H54 (cell line): ENCODE results near the gene ELP5.
A peak's percentile ranks its signal among the peaks of the same experiment; 100 is the strongest.

ENCODE experiments used
- DNase-seq: peaks from one replicate; pipeline ENCODE4 v3.0.0; 2011; ENCODE audit warnings: low spot score, mixed read lengths; ENCODE audit not compliant: insufficient read length
- FAIRE-seq: peaks from 3 replicates; lab custom pipeline; 2011; peaks lifted over from hg19 to GRCh38; lab: Jason Lieb, UNC
- POLR2A ChIP-seq: IDR thresholded peaks from 2 replicates; pipeline ENCODE4 v1.6.1; 2011; ENCODE audit warnings: low read depth, mild to moderate bottlenecking, low read length

ELP5 gene

GRCh38 chr17:7248796-7249195 is 3.2 kb upstream of the ELP5 start:
- TF ChIP-seq POLR2A: no peak
- DNase-seq: no peak
- no peak for FAIRE-seq

- no peak for TF ChIP-seq POLR2A
- DNase-seq (no peak), FAIRE-seq (no peak)
Observed at GRCh38 chr17:7249214-7249613, 2.8 kb upstream of the ELP5 start.

GRCh38 chr17:7249830-7250229 is 2.2 kb upstream of the ELP5 start:
- TF ChIP-seq POLR2A: no peak
- no peak for FAIRE-seq
- no peak for DNase-seq

GRCh38 chr17:7250695-7251627 is 1.1 kb upstream of the ELP5 start:
- no peak for DNase-seq
- TF ChIP-seq POLR2A: no peak
- no peak for FAIRE-seq

- peak; percentile 46; the same call in 1 of the 2 replicates for TF ChIP-seq POLR2A
- peak; percentile 84 for FAIRE-seq
- peak; percentile 94 for DNase-seq
Observed at GRCh38 chr17:7251661-7252175, 297 bp upstream of the ELP5 start, which contains the start of gene CTDNEP1. Gene CTDNEP1 (minus strand): TSS chr17:7251734. CDS start chr17:7251296, 438 bp downstream.

- DNase-seq: no peak
- no peak for FAIRE-seq
- TF ChIP-seq POLR2A: no peak
Observed at GRCh38 chr17:7253082-7253481, 1.1 kb downstream of the ELP5 start.

GRCh38 chr17:7254511-7254910 is 2.5 kb downstream of the ELP5 start:
- no peak for FAIRE-seq
- no peak for TF ChIP-seq POLR2A
- no peak for DNase-seq

- FAIRE-seq (no peak), DNase-seq (no peak)
- no peak for TF ChIP-seq POLR2A
Observed at GRCh38 chr17:7256766-7257456, 4.9 kb downstream of the ELP5 start.

- TF ChIP-seq POLR2A: no peak
- FAIRE-seq (no peak), DNase-seq (no peak)
Observed at GRCh38 chr17:7258731-7259554, 6.9 kb downstream of the ELP5 start.

GRCh38 chr17:7259555-7259889 is 7.5 kb downstream of the ELP5 start:
- DNase-seq (no peak), FAIRE-seq (no peak)
- TF ChIP-seq POLR2A: no peak

- TF ChIP-seq POLR2A: no peak
- no peak for FAIRE-seq
- no peak for DNase-seq
Observed at GRCh38 chr17:7260151-7260550, 8.1 kb downstream of the ELP5 start.

GRCh38 chr17:7260651-7261378 is 8.8 kb downstream of the ELP5 start:
- FAIRE-seq (no peak), DNase-seq (no peak)
- no peak for TF ChIP-seq POLR2A
